HEK293T (cell line): Measurements from ENCODE around the gene TMOD1.
A peak's percentile ranks its signal among the peaks of the same experiment; 100 is the strongest.

Experiments used
- CTCF ChIA-PET: fragments of 350-600 bp; formaldehyde crosslinking; extraction: SDS; loops from one replicate; lab custom pipeline; 2021; ENCODE audit warnings: antibody characterized with exemption, inconsistent platforms; lab: Yijun Ruan, JAX
- POLR2A ChIA-PET: fragments of 350-600 bp; formaldehyde crosslinking; extraction: SDS; loops from one replicate; lab custom pipeline; 2020; ENCODE audit warnings: antibody characterized with exemption, inconsistent platforms; lab: Yijun Ruan, JAX
- DNase-seq: peaks from one replicate; pipeline ENCODE4 v3.0.0; 2012; ENCODE audit warnings: mixed read lengths; ENCODE audit errors: extremely low spot score
- ARNT ChIP-seq: fragments of 450-650 bp; IDR thresholded peaks from 2 replicates; pipeline ENCODE4 v1.6.1; 2017; ENCODE audit warnings: mild to moderate bottlenecking
- BHLHE40 ChIP-seq: fragments of 450-650 bp; IDR thresholded peaks from 2 replicates; pipeline ENCODE4 v1.6.1; 2016; ENCODE audit warnings: mild to moderate bottlenecking, moderate library complexity, borderline replicate concordance
- CTBP1 ChIP-seq: fragments of 450-650 bp; IDR thresholded peaks from 2 replicates; pipeline ENCODE4 v1.6.1; 2016; ENCODE audit warnings: borderline replicate concordance
- ELF4 ChIP-seq: fragments of 450-650 bp; IDR thresholded peaks from 2 replicates; pipeline ENCODE4 v1.6.1; 2017; ENCODE audit warnings: antibody characterized with exemption
- FOXA1 ChIP-seq: fragments of 450-650 bp; IDR thresholded peaks from 2 replicates; pipeline ENCODE4 v1.6.1; 2016; ENCODE audit warnings: mild to moderate bottlenecking
- FOXK2 ChIP-seq: fragments of 450-650 bp; IDR thresholded peaks from 2 replicates; pipeline ENCODE4 v1.6.1; 2016; ENCODE audit warnings: mild to moderate bottlenecking
- FOXM1 ChIP-seq: fragments of 450-650 bp; IDR thresholded peaks from 2 replicates; pipeline ENCODE4 v1.6.1; 2017; ENCODE audit warnings: mild to moderate bottlenecking, borderline replicate concordance
- HDGF ChIP-seq: fragments of 450-650 bp; IDR thresholded peaks from 2 replicates; pipeline ENCODE4 v1.6.1; 2017; ENCODE audit warnings: antibody characterized with exemption, borderline replicate concordance
- L3MBTL2 ChIP-seq: fragments of 450-650 bp; conservative IDR thresholded peaks from 2 replicates; pipeline ENCODE4 v1.6.1; 2016; ENCODE audit warnings: mild to moderate bottlenecking
- LEF1 ChIP-seq: fragments of 450-650 bp; IDR thresholded peaks from 2 replicates; pipeline ENCODE4 v1.6.1; 2017; ENCODE audit warnings: mild to moderate bottlenecking, borderline replicate concordance
- NFRKB ChIP-seq: fragments of 450-650 bp; IDR thresholded peaks from 2 replicates; pipeline ENCODE4 v1.6.1; 2016; ENCODE audit warnings: mild to moderate bottlenecking, moderate library complexity
- SP1 ChIP-seq: fragments of 450-650 bp; IDR thresholded peaks from 2 replicates; pipeline ENCODE4 v1.6.1; 2017
- SUZ12 ChIP-seq: fragments of 450-650 bp; IDR thresholded peaks from 2 replicates; pipeline ENCODE4 v1.6.1; 2016; ENCODE audit warnings: mild to moderate bottlenecking
- TARDBP ChIP-seq: fragments of 450-650 bp; IDR thresholded peaks from 2 replicates; pipeline ENCODE4 v1.6.1; 2016
- ZNF384 ChIP-seq: fragments of 450-650 bp; IDR thresholded peaks from 2 replicates; pipeline ENCODE4 v1.6.1; 2016
- TF ChIP-seq, protein P1 (sequence below): fragments of 450-650 bp; IDR thresholded peaks from 2 replicates; pipeline ENCODE4 v1.6.1; 2016

The TMOD1 gene

DNA sequence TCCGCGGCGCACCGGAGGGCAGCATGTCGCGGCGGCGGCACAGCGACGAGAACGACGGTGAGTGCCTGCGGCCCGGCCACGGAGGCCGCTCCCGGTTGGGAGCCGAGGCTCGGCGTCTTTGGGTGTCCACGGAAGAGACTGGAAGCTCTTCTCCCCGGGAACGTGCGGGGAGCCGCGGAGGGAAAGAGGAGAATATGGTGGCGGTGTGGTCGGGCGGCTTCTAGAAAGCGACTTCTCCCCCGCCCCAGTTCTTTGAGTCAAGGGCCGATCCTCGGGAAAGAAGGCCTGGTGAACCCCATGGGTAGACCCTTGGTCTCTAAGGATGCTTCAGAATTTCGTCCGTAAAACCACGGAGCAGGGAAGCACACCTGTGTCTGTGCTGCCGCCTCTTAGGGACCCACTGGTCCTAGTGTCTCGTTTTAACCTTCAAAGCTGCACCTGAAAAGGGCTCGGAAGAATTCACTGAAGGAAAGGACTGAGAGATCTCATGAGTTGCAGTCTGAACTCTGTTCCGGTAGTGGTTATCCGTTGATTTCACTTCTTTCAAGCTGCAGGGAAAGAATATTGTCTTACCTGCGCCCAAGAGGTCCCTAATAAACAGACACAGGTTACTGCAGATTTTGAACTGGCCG, 132.5 kb downstream of the TMOD1 start:
- no peak for DNase-seq
- ChIA-PET CTCF (interaction anchor here (1.2 to 1.3 kb wide), 2 partner anchors 29 to 36 kb away, joined by 3 read pairs; no protein-coding TSS in a partner anchor), POLR2A (interaction anchor here (0.9 to 2.5 kb wide), 16 partner anchors 9 to 780 kb away, joined by 3 to 18 read pairs (median 5); partner anchors contain the start of genes TDRD7, TMOD1, XPA and ZNF782)
- TF ChIP-seq ELF4 (no peak), SUZ12 (no peak)

DNA sequence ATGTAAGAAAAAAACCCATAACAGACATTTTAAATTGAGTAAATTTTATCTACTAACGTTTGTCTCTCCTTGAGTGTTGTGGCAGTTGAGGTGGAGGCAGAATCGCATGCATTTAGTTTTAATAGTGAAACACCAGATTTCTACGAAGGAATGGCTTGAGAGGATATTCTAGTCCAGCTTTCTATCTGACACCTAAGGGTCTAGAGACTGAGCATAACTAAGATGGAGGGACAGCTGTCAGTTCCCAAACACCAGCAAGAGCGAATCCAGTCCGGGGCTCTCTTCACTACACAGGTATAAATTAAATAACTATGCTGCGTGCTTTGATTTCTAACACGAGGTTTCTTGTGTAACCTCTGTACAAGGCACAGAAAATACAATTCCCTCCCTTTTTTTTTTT, 133.6 kb downstream of the TMOD1 start:
- POLR2A ChIA-PET, result interaction anchor here (2.5 kb wide), 1 partner anchor 62 kb away, joined by 11 read pairs; the partner anchor contains the start of gene XPA

DNA sequence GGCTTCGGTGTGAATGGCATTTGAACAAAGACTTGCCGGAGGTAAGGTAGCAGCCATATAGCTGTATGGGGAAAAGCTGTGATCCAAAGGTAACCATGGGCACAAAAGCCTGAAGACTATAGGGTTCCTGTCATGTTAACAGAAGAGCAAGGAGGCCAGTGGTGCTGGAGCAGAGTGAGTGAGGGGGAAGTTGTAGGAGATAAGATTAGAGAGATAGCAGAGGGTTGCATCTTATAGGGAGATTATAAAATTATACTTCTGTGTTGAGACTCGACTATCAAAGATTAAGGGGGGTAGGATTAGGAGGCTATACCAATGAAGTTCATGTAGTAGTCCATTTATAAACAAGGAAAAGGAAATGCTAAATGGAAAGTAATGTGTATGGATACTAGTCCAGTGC, 135.4 kb downstream of the TMOD1 start:
- TF ChIP-seq HDGF (no peak), TARDBP (no peak), ELF4 (no peak), BHLHE40 (no peak), FOXK2 (no peak), SP1 (no peak), FOXA1 (no peak), ZNF384 (no peak), LEF1 (no peak), L3MBTL2 (no peak), ARNT (no peak), NFRKB (no peak), FOXM1 (no peak), CTBP1 (no peak), SUZ12 (no peak)
- TF ChIP-seq, protein P1, sequence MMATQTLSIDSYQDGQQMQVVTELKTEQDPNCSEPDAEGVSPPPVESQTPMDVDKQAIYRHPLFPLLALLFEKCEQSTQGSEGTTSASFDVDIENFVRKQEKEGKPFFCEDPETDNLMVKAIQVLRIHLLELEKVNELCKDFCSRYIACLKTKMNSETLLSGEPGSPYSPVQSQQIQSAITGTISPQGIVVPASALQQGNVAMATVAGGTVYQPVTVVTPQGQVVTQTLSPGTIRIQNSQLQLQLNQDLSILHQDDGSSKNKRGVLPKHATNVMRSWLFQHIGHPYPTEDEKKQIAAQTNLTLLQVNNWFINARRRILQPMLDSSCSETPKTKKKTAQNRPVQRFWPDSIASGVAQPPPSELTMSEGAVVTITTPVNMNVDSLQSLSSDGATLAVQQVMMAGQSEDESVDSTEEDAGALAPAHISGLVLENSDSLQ, result no peak
- CTCF ChIA-PET, result no interaction called here
- POLR2A ChIA-PET, result no interaction called here
- no peak for DNase-seq

More for the DNA sequence above, 133.6 kb downstream of the TMOD1 start:
- CTCF ChIA-PET, result no interaction called here
- TF ChIP-seq HDGF (no peak), ZNF384 (no peak), SP1 (no peak), SUZ12 (no peak), LEF1 (no peak), L3MBTL2 (no peak), FOXM1 (no peak), NFRKB (no peak), ELF4 (no peak), ARNT (no peak), FOXK2 (no peak)
- DNase-seq, result no peak

DNA sequence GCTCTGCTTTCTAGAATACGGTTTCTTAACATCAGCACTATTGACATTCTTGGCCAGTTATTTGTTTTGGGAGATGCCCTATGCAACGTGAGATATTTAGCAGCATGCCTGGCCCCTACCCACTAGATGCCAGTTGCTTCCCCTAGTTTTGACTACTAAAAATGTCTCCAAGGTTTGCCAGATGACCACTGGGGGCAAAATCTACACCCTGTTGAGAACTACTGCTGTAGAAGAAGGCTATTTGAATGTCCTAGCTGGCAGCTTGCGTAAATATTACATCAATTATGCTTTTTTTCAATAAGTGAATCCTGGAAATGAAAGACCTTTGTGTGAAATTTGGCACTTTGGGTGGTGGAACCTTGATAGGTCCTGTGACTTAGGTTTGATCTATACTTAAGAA, 137.2 kb downstream of the TMOD1 start:
- DNase-seq, result peak; percentile 14
- TF ChIP-seq ELF4 (no peak), ARNT (no peak), L3MBTL2 (no peak), NFRKB (no peak), BHLHE40 (no peak), SP1 (no peak), HDGF (no peak), CTBP1 (no peak), FOXM1 (no peak), FOXA1 (no peak), LEF1 (no peak), TARDBP (no peak), ZNF384 (no peak), FOXK2 (no peak), SUZ12 (no peak)
- TF ChIP-seq, protein P1, result no peak
- POLR2A ChIA-PET, result interaction anchor here (1.9 kb wide), 1 partner anchor 59 kb away, joined by 5 read pairs; the partner anchor contains the start of gene XPA
- CTCF ChIA-PET, result interaction anchor here (0.7 kb wide), 1 partner anchor 43 kb away, joined by 3 read pairs; no protein-coding TSS in a partner anchor

DNA sequence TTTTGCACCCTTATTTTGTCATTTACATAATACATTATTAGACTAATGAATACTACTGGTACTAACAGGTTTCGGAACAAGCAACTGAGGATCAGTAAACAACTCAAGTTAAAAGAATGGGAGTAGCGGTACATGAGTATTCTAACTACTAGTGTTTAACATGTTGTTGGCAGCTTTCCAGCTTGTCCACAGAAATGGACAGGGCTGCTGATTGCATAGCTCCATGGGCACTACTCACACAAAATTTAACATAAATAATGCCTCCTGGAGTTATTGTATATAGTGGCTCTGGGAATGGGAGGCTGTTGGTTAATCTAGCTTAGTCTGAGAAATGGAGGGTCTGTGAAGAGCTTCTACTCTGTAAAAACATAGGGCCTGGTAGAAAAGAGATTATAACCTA, 138.9 kb downstream of the TMOD1 start:
- peak; percentile 22 for DNase-seq
- ChIA-PET CTCF (interaction anchor here (1.0 kb wide), 1 partner anchor 42 kb away, joined by 3 read pairs; no protein-coding TSS in a partner anchor), POLR2A (interaction anchor here (1.9 kb wide), 1 partner anchor 57 kb away, joined by 5 read pairs; the partner anchor contains the start of gene XPA)
- TF ChIP-seq ARNT (no peak), NFRKB (no peak), FOXA1 (no peak)

DNA sequence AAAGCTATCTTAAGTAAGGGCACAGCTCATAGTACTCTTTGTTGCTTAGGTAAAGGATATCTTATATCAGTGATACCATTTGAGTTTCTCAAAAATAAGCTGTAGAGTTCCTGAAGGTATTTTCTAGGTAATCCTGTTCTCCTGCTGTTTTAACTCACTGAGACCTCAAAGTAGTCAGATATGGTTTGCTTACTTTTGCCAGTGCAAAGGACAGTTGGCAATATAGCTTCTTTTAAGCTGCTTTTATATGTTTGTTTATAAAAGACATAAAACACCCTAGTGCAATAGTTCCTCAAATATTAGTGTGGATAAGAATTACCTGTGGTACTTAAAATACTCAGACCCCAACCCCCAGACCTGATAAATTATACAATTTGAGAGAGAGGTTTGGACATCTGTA, 144.3 kb downstream of the TMOD1 start:
- POLR2A ChIA-PET, result interaction anchor here (1.9 kb wide), 1 partner anchor 12 kb away, joined by 18 read pairs; the partner anchor contains the start of genes NCBP1 and TSTD2
- DNase-seq, result no peak
- CTCF ChIA-PET, result interaction anchor here (0.6 to 0.8 kb wide), 3 partner anchors 256 to 548 kb away, joined by 3 read pairs; no protein-coding TSS in a partner anchor
- TF ChIP-seq, protein P1, result no peak
- no peak for TF ChIP-seq FOXM1
- TF ChIP-seq SUZ12, result no peak
- no peak for TF ChIP-seq ELF4
- no peak for TF ChIP-seq LEF1
- TF ChIP-seq SP1, result no peak
- TF ChIP-seq FOXA1, result no peak
- no peak for TF ChIP-seq L3MBTL2
- TF ChIP-seq ARNT, result no peak
- TF ChIP-seq ZNF384, result no peak
